GM06990 (cell line): ENCODE measurements around the gene ASB16.

Experiments used
- DNase-seq: peaks from one replicate; pipeline ENCODE4 v3.0.0-alpha.2; 2011; ENCODE audit not compliant: insufficient read length; ENCODE audit errors: extremely low read depth
- H3K27me3 ChIP-seq: replicated peaks from 2 replicates; pipeline ENCODE4 v1.6.0; 2011; ENCODE audit warnings: low read length; ENCODE audit not compliant: control insufficient read depth, insufficient read depth
- H3K36me3 ChIP-seq: 2 replicates; pipeline ENCODE4 v1.5.1; 2011; ENCODE audit warnings: low read length; ENCODE audit not compliant: control insufficient read depth, insufficient read depth
- H3K4me3 ChIP-seq: replicated peaks from 2 replicates; pipeline ENCODE4 v1.5.1; 2011; ENCODE audit warnings: low read depth, mild to moderate bottlenecking, control low read depth, low read length
- TF ChIP-seq, protein P1 (sequence below): IDR thresholded peaks from 2 replicates; pipeline ENCODE4 v1.5.1; 2011; ENCODE audit warnings: low read length, control low read depth, mild to moderate bottlenecking, inconsistent platforms; ENCODE audit not compliant: insufficient read depth, poor library complexity, severe bottlenecking

ASB16 gene

GRCh38 chr17:44207743-44208142, 37.2 kb downstream of the ASB16 start:
- Histone ChIP-seq H3K36me3 (peaks cover 44% of the 10 kb centered on the region), H3K27me3 (no peaks in the 10 kb centered on the region)

GRCh38 chr17:44209786-44210341, 39.4 kb downstream of the ASB16 start:
- DNase-seq = no peak
- Histone ChIP-seq H3K4me3 (peak overlapping the region; percentile 49), H3K36me3 (peaks cover 61% of the 10 kb centered on the region), H3K27me3 (no peaks in the 10 kb centered on the region)
- TF ChIP-seq, protein P1, sequence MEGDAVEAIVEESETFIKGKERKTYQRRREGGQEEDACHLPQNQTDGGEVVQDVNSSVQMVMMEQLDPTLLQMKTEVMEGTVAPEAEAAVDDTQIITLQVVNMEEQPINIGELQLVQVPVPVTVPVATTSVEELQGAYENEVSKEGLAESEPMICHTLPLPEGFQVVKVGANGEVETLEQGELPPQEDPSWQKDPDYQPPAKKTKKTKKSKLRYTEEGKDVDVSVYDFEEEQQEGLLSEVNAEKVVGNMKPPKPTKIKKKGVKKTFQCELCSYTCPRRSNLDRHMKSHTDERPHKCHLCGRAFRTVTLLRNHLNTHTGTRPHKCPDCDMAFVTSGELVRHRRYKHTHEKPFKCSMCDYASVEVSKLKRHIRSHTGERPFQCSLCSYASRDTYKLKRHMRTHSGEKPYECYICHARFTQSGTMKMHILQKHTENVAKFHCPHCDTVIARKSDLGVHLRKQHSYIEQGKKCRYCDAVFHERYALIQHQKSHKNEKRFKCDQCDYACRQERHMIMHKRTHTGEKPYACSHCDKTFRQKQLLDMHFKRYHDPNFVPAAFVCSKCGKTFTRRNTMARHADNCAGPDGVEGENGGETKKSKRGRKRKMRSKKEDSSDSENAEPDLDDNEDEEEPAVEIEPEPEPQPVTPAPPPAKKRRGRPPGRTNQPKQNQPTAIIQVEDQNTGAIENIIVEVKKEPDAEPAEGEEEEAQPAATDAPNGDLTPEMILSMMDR = no peak

More at GRCh38 chr17:44207743-44208142, 37.2 kb downstream of the ASB16 start:
- TF ChIP-seq, protein P1 = no peak
- DNase-seq = no peak
- H3K4me3 ChIP-seq = no peak overlapping the region

- TF ChIP-seq, protein P1 = peak; percentile 89
- Histone ChIP-seq H3K27me3 (no peaks in the 10 kb centered on the region), H3K36me3 (peaks cover 67% of the 10 kb centered on the region), H3K4me3 (peak overlapping the region; percentile 49)
- DNase-seq = peak; percentile 95
Observed at GRCh38 chr17:44210342-44211192, 40.1 kb downstream of the ASB16 start.

GRCh38 chr17:44211281-44212265, 41.1 kb downstream of the ASB16 start:
- Histone ChIP-seq H3K36me3 (peaks cover 69% of the 10 kb centered on the region), H3K27me3 (no peaks in the 10 kb centered on the region), H3K4me3 (no peak overlapping the region)
- TF ChIP-seq, protein P1 = no peak
- DNase-seq = no peak

DNA sequence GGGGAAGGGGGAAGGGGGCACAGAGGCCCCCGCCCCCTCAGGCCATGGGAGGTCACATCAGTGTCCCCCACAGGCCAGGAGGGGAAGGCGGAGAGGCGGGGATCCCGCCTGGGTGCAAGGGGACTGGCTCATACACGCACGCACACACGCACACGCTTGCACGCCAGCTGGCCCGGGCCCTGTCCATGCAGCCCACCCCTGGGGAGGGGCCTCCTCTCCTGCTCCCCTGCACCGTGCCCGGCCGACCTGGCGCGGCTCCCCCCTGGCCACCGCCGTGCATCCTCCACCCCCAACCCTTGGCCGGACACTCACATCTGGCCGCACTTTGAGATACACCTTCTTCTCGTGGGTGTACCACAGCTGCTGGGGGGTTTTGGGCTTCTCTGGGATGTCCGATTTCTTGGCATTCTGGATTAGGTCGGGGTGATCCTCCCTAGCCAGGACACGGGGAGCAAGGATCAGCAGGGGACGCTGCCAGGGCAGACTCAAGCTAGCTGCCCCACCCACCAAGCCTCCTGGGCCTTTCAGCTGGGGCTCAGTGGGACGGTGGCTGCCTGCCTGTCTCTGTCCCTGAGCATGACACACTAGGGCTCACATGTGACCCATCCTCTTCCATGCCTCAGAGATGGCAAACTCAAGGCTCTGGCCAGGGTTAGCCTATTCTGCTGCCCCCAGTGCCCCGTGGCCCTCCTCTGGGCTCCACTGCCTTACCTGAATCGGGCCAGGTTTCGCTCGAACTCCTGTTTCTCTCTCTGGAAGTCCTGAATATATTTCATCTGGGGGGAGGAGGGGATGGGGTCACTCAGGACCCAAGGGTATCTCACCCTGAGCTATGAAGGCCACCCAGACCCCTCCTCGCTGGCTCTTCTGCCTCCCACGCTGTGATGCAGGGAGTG, 42.3 kb downstream of the ASB16 start:
- no peak for DNase-seq
- H3K4me3 ChIP-seq = no peak overlapping the region
- H3K36me3 ChIP-seq = peaks cover 58% of the 10 kb centered on the region
- TF ChIP-seq, protein P1 = no peak
- no peaks in the 10 kb centered on the region for H3K27me3 ChIP-seq
